ENCODE results near the gene WDR89.

- TF ChIP-seq CTCF (conservative IDR thresholded peaks at IDR 0.05) (no peak), EZH2 (IDR thresholded peaks at IDR 0.05; ENCODE audit: low read depth) (no peak)
Observed at GRCh38 chr14:63671987-63672386, 30.3 kb upstream of the WDR89 start.

Data from PC-9 (cell line).